Panc1 (cell line): Measurements from ENCODE around the gene NDUFC2.

Experiments
- POLR2AphosphoS5 ChIP-seq: IDR thresholded peaks from 2 replicates; pipeline ENCODE4 v1.6.1; 2012; ENCODE audit warnings: mild to moderate bottlenecking, low read depth, low read length, moderate library complexity
- TF ChIP-seq, protein P1 (sequence below): fragments of 450-650 bp; IDR thresholded peaks from 2 replicates; pipeline ENCODE4 v1.5.1; 2017; ENCODE audit warnings: mild to moderate bottlenecking
- TF ChIP-seq, protein P2 (sequence below), 2 experiments: IDR thresholded peaks; 2 replicates each; pipeline ENCODE4 v1.6.1; 2011 to 2012; ENCODE audit warnings: low read depth in 2 of 2, control low read depth in 1 of 2, low read length in 1 of 2, mild to moderate bottlenecking in 1 of 2, moderate library complexity in 1 of 2; ENCODE audit not compliant: insufficient read depth in 1 of 2

DNA sequence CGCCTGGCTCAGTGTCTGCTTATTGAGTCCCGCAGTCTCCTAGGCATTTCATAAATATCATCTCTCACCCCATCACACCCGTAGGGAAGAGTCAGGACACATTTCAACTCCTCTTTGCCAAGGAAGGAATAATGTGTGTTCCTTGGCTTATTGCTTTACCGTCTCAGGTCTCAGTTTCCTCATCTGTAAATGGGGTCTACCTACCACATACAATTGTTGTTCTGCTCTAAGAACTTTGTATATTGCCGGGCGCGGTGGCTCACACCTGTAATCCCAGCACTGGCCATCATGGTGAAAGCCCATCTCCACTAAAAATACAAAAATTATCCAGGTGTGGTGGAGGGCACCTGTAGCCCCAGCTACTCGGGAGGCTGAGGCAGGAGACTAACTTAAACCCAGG, 19.1 kb downstream of the NDUFC2 start:
- TF ChIP-seq, protein P1, sequence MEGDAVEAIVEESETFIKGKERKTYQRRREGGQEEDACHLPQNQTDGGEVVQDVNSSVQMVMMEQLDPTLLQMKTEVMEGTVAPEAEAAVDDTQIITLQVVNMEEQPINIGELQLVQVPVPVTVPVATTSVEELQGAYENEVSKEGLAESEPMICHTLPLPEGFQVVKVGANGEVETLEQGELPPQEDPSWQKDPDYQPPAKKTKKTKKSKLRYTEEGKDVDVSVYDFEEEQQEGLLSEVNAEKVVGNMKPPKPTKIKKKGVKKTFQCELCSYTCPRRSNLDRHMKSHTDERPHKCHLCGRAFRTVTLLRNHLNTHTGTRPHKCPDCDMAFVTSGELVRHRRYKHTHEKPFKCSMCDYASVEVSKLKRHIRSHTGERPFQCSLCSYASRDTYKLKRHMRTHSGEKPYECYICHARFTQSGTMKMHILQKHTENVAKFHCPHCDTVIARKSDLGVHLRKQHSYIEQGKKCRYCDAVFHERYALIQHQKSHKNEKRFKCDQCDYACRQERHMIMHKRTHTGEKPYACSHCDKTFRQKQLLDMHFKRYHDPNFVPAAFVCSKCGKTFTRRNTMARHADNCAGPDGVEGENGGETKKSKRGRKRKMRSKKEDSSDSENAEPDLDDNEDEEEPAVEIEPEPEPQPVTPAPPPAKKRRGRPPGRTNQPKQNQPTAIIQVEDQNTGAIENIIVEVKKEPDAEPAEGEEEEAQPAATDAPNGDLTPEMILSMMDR, result no peak
- no peak for TF ChIP-seq POLR2AphosphoS5
- TF ChIP-seq, protein P2, sequence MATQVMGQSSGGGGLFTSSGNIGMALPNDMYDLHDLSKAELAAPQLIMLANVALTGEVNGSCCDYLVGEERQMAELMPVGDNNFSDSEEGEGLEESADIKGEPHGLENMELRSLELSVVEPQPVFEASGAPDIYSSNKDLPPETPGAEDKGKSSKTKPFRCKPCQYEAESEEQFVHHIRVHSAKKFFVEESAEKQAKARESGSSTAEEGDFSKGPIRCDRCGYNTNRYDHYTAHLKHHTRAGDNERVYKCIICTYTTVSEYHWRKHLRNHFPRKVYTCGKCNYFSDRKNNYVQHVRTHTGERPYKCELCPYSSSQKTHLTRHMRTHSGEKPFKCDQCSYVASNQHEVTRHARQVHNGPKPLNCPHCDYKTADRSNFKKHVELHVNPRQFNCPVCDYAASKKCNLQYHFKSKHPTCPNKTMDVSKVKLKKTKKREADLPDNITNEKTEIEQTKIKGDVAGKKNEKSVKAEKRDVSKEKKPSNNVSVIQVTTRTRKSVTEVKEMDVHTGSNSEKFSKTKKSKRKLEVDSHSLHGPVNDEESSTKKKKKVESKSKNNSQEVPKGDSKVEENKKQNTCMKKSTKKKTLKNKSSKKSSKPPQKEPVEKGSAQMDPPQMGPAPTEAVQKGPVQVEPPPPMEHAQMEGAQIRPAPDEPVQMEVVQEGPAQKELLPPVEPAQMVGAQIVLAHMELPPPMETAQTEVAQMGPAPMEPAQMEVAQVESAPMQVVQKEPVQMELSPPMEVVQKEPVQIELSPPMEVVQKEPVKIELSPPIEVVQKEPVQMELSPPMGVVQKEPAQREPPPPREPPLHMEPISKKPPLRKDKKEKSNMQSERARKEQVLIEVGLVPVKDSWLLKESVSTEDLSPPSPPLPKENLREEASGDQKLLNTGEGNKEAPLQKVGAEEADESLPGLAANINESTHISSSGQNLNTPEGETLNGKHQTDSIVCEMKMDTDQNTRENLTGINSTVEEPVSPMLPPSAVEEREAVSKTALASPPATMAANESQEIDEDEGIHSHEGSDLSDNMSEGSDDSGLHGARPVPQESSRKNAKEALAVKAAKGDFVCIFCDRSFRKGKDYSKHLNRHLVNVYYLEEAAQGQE (IDR thresholded peaks at IDR 0.05; ENCODE audit: insufficient read depth in 1 of 2, low read depth in 2 of 2, low read length in 1 of 2), result no peak
